ENCODE measurements around the gene TSPEAR.

The TSPEAR gene

GRCh38 chr21:44461464-44462001 is 249.8 kb downstream of the TSPEAR start:
- no peak for TF ChIP-seq ZFX (IDR thresholded peaks at IDR 0.05; ENCODE audit: borderline replicate concordance)
- 0 out of 2 replicates have a peak, but pooled peaks have one; percentile 8 for TF ChIP-seq CTCF (IDR thresholded peaks at IDR 0.05)
- no peak overlapping the region for H3K27ac ChIP-seq

- H3K27ac ChIP-seq: no peak overlapping the region
- TF ChIP-seq ZFX (IDR thresholded peaks at IDR 0.05; ENCODE audit: borderline replicate concordance) (no peak), CTCF (IDR thresholded peaks at IDR 0.05) (no peak)
These were observed 250.4 kb downstream of the TSPEAR start for GRCh38 chr21:44461005-44461404.

- TF ChIP-seq ZFX (IDR thresholded peaks at IDR 0.05; ENCODE audit: borderline replicate concordance) (no peak), CTCF (IDR thresholded peaks at IDR 0.05) (no peak)
- no peak overlapping the region for H3K27ac ChIP-seq
These were observed 251.0 kb downstream of the TSPEAR start for GRCh38 chr21:44460441-44460755.

GRCh38 chr21:44459712-44460440 is 251.5 kb downstream of the TSPEAR start:
- H3K27ac ChIP-seq: no peak overlapping the region
- TF ChIP-seq CTCF (IDR thresholded peaks at IDR 0.05): no peak
- no peak for TF ChIP-seq ZFX (IDR thresholded peaks at IDR 0.05; ENCODE audit: borderline replicate concordance)

GRCh38 chr21:44458971-44459711 is 252.2 kb downstream of the TSPEAR start:
- no peak overlapping the region for H3K27ac ChIP-seq
- TF ChIP-seq CTCF (IDR thresholded peaks at IDR 0.05) (no peak), ZFX (IDR thresholded peaks at IDR 0.05; ENCODE audit: borderline replicate concordance) (no peak)

- no peak overlapping the region for H3K27ac ChIP-seq
- TF ChIP-seq ZFX (IDR thresholded peaks at IDR 0.05; ENCODE audit: borderline replicate concordance) (no peak), CTCF (IDR thresholded peaks at IDR 0.05) (no peak)
These were observed 254.2 kb downstream of the TSPEAR start for GRCh38 chr21:44456915-44457736.

Data from 22Rv1 (cell line).